ENCODE measurements around the gene HARS2.
A peak's percentile ranks its signal among the peaks of the same experiment; 100 is the strongest.
"Not testable (repeated sequence)": the region's sequence is repeated elsewhere in the genome, so short reads cannot be mapped to it uniquely, and the experiment has no call there.

The HARS2 gene

DNA sequence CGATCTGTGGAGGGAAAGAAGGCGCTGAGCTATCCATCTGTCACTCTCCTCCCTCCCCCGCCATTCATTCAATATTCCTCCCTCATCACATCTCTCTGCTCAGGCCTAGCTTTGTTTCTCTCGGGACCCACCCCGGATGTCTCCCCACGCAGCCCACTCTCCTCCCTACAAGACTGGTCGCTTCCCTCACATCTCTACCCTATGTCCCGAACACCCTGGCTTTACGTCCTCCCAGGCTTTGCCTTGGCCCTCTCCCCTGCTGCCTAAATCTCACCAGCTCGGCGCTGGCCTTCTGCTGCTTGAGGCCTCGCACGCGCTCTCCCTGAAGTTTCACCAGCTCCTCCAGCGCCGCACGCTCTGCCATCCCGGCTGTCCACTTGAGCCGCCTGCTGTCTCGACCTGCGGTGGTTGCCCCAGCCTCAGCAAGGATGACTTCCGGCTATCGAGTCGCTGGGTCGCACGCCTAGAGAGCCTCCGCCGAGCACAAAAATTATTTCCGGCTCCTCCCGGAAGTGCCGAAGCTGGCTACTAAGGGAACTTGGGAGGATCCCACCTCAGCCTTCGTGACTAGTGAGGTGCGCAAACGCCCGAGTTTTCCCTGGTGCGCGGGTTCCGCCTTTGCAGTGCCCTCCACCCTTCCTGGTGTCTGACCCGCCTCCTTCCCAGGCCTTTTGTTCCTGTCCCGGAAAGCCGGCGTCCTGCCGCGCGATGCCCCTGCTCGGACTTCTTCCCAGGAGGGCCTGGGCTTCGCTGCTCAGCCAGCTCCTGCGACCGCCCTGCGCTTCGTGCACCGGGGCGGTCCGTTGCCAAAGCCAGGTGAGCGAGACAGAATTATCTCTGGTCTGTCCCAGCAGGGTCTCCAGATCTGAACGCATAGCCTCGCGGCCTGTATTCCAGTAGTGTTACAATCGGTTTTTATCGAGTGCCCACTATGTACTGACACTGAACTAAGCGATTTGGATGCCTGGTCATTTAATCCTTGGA, at the start of gene HARS2, which contains the start of gene HARS1:
Gene HARS2, plus strand, starts transcription at position 515 of the 984 bp plus-strand sequence. Its CDS starts 194 bp downstream, at position 709.
Gene HARS1, minus strand, starts transcription at position 430 of the 984 bp plus-strand sequence. Its CDS starts 66 bp downstream, at position 364.
- H3K36me3 Mint-ChIP-seq (ENCODE audit: low read depth), result peaks cover 31% of the 10 kb centered on the region
- peak within 1 kb of the TSS; percentile 83 to 98 (median 92) for H3K27ac Mint-ChIP-seq
- H3K4me1 Mint-ChIP-seq, result peaks cover 24% of the 10 kb centered on the region
- H3K4me3 Mint-ChIP-seq, result peak within 1 kb of the TSS; percentile 98 to 100 (median 98)
- TF ChIP-seq, protein P1, sequence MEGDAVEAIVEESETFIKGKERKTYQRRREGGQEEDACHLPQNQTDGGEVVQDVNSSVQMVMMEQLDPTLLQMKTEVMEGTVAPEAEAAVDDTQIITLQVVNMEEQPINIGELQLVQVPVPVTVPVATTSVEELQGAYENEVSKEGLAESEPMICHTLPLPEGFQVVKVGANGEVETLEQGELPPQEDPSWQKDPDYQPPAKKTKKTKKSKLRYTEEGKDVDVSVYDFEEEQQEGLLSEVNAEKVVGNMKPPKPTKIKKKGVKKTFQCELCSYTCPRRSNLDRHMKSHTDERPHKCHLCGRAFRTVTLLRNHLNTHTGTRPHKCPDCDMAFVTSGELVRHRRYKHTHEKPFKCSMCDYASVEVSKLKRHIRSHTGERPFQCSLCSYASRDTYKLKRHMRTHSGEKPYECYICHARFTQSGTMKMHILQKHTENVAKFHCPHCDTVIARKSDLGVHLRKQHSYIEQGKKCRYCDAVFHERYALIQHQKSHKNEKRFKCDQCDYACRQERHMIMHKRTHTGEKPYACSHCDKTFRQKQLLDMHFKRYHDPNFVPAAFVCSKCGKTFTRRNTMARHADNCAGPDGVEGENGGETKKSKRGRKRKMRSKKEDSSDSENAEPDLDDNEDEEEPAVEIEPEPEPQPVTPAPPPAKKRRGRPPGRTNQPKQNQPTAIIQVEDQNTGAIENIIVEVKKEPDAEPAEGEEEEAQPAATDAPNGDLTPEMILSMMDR (IDR thresholded peaks at IDR 0.05; ENCODE audit: unreplicated experiment in 3 of 3), result no peak
- H3K27me3 Mint-ChIP-seq (ENCODE audit: low read depth), result no peaks in the 10 kb centered on the region
- no peaks in the 10 kb centered on the region for H3K9me3 Mint-ChIP-seq

GRCh38 chr5:140641716-140642115, 49.5 kb upstream of the HARS2 start:
- H3K4me3 Mint-ChIP-seq, result peak overlapping the region; percentile 17 to 52 (median 17)
- H3K9me3 Mint-ChIP-seq, result no peaks in the 10 kb centered on the region
- H3K27me3 Mint-ChIP-seq (ENCODE audit: low read depth), result peaks cover 3% of the 10 kb centered on the region
- peaks cover 31% of the 10 kb centered on the region for H3K36me3 Mint-ChIP-seq (ENCODE audit: low read depth)
- TF ChIP-seq, protein P1 (IDR thresholded peaks at IDR 0.05; ENCODE audit: unreplicated experiment in 3 of 3), result no peak
- H3K4me1 Mint-ChIP-seq, result peaks cover 24% of the 10 kb centered on the region
- H3K27ac Mint-ChIP-seq, result no peak overlapping the region

DNA sequence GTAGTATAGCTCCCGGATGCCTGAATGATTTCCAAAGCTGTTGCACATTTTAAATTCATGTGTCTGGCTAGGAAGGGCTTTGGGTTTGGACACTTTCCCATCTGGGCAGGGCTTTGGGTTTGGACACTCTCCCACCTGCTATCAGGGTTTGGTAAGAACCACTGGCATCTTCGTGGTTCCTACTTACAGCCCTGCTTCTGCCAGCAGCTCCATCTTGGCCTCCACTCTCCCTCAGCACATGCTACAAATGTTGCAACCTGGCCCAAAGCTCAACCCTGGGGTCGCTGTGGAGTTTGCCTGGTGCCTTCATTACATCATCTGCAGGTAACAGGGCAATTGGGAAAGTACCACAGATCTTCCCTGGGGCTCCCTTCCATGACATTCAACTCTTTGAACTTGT, 48.5 kb upstream of the HARS2 start:
- Mint-ChIP-seq H3K4me3 (peak overlapping the region; percentile 22 to 49 (median 22)), H3K4me1 (peaks cover 29% of the 10 kb centered on the region), H3K27me3 (ENCODE audit: low read depth) (peaks cover 3% of the 10 kb centered on the region), H3K36me3 (ENCODE audit: low read depth) (peaks cover 35% of the 10 kb centered on the region), H3K9me3 (no peaks in the 10 kb centered on the region), H3K27ac (no peak overlapping the region)
- TF ChIP-seq, protein P1 (IDR thresholded peaks at IDR 0.05; ENCODE audit: unreplicated experiment in 3 of 3), result no peak

DNA sequence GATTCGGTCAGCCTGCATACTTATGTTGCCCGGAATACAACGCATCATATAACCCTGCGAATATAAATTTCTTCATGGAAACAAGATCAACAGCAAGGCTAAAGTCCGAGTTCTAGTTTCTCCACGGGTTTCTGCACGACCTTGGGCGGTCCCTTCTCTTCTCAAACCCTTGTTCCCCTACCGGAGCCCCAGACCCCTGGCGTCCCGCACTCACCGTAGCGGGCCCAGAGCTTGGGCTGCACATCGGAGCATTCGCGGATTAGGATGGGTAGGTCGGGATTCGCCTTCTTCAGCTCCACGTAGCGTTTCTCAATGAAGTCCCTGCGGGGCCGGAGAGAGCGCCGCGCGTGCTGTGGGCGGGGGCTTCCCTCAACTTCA, 44.2 kb upstream of the HARS2 start:
- H3K36me3 Mint-ChIP-seq (ENCODE audit: low read depth), result peaks cover 48% of the 10 kb centered on the region
- H3K27ac Mint-ChIP-seq, result peak overlapping the region; percentile 73 to 97 (median 84)
- H3K9me3 Mint-ChIP-seq, result no peaks in the 10 kb centered on the region
- H3K27me3 Mint-ChIP-seq (ENCODE audit: low read depth), result no peaks in the 10 kb centered on the region
- H3K4me3 Mint-ChIP-seq, result peak overlapping the region; percentile 100
- H3K4me1 Mint-ChIP-seq, result peaks cover 12% of the 10 kb centered on the region
- TF ChIP-seq, protein P1 (IDR thresholded peaks at IDR 0.05; ENCODE audit: unreplicated experiment in 3 of 3), result no peak

DNA sequence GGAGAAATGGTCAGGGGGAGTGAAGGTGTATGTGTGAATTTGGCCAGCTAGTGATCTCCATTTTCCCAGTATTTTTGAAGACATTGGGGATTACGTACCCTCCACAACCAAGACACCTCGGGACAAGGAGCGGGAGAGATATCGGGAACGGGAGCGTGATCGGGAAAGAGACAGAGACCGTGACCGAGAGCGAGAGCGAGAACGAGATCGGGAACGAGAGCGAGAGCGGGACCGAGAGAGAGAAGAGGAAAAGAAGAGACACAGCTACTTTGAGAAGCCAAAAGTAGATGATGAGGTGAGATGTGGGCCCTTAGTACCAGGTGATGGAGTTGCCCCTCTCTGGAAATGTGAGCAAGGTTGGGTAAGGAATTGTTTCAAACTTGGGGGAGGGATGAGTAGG, 32.4 kb upstream of the HARS2 start:
- no peaks in the 10 kb centered on the region for H3K27me3 Mint-ChIP-seq (ENCODE audit: low read depth)
- no peaks in the 10 kb centered on the region for H3K4me1 Mint-ChIP-seq
- H3K9me3 Mint-ChIP-seq, result no peaks in the 10 kb centered on the region
- TF ChIP-seq, protein P1 (IDR thresholded peaks at IDR 0.05; ENCODE audit: unreplicated experiment in 3 of 3), result no peak
- H3K27ac Mint-ChIP-seq, result no peak overlapping the region
- no peak overlapping the region for H3K4me3 Mint-ChIP-seq
- H3K36me3 Mint-ChIP-seq (ENCODE audit: low read depth), result peaks cover 88% of the 10 kb centered on the region

- not testable (repeated sequence) for H3K27me3 Mint-ChIP-seq (ENCODE audit: low read depth); H3K9me3 Mint-ChIP-seq; H3K27ac Mint-ChIP-seq; H3K4me3 Mint-ChIP-seq; H3K4me1 Mint-ChIP-seq
- H3K36me3 Mint-ChIP-seq (ENCODE audit: low read depth), result peaks cover 80% of the 10 kb centered on the region
Measured at GRCh38 chr5:140660371-140660770, 30.9 kb upstream of the HARS2 start.
